Renal pelvis (tissue), 4 donors: ENCODE data around the gene PEMT. TPM values are rescaled to one million over a fixed set of nuclear protein-coding genes. Genes with fewer than 3 reads are reported as not detected.

ENCODE experiments used
- DNase-seq: peaks from one replicate; pipeline ENCODE4 v3.0.0-alpha.2; 2013
- polyA plus RNA-seq, 3 donors: library from polyadenylated mRNA; unstranded; fragments of 120-200 nt; gene quantifications; one replicate each; pipeline ENCODE4 v1.2.1, GENCODE V29; 2013; ENCODE audit not compliant: insufficient read length in 3 of 3

The PEMT gene
- polyA plus RNA-seq, 3 donors, result 33.0 to 39.3 (median 34.1) TPM

DNA sequence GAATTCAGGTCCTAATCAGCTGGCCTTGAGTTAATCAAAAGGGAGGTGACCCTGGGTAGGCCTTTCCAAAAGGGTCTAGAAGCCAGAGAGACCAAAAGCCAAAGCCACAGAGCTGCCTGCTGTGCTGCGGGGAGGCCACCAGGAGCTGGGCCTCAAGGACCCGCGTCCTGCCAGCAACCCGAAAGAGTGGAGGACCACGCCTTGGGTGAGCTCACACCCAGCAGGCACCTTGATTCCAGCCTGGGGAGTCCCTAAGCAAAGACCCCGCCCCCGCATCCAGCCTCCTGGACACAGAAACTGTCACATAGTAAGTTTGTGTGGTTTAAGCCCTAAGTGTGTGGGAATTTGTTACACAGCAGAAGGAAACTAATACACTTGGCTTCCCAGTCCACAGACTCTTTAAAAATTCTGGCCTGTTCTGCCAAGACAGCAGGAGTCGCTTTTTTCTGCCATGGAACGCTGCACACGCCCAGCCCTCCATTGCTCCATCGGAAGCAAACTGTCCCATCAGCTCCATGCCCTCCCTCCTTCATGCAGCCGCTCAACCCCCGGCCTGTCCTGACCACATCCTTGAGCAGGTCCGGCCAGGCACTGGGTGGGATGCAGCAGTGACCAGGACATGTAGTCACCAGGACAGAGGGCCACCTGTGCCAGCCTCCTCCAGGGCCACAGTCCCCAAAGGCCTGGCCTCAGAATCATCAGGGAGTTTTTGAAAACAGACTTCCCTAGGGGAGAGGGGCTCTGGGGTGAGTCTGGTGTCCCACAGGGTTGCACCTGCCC is 74.4 kb downstream of the PEMT start:
- no peak for DNase-seq

DNA sequence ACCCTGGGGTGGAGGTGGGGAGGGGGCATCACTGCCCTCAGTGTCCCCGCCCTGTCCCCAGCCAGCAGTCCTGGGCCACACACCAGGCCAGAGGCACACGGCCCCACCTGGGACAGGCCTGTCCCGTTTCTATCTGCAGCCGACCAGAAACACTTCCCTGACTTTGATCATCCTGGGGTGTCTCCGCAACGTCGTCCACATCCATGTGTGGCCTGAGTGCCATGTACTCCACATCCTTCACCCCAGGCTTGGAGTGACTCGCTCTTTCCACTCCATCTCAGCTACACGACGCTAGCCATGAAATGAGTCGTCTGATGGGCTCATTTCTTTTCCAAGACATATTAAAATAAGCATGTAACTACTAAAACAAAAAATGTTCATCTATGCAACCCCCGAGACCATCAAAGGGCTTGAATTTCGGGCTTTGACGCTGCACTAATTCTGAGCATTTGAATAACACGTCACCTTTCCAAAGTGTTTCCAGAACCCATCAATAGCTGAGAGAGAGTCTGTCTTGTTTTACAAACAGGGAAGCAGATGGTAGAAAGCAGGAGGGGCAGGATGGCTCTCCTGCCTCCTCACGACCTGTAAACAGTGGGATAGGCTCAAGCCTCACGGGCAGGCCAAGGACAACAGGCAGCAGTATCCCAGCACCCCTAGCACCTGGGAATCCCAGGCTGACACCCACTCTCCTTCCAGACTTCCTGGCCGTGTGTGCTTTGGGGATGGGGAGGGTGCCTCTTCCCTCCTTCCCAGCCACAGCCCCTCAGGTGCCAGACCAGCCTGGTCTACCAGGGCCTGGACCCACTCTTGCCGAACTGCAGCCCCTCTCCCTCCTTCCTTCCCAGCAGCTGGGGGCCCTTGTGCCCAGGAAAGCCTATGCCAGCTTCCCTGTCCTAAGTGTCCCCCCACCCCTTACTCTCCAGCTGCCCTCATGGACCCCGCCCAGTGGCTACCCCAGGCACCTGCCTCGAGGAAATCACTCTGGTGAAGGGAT is 75.3 kb downstream of the PEMT start:
- no peak for DNase-seq

DNA sequence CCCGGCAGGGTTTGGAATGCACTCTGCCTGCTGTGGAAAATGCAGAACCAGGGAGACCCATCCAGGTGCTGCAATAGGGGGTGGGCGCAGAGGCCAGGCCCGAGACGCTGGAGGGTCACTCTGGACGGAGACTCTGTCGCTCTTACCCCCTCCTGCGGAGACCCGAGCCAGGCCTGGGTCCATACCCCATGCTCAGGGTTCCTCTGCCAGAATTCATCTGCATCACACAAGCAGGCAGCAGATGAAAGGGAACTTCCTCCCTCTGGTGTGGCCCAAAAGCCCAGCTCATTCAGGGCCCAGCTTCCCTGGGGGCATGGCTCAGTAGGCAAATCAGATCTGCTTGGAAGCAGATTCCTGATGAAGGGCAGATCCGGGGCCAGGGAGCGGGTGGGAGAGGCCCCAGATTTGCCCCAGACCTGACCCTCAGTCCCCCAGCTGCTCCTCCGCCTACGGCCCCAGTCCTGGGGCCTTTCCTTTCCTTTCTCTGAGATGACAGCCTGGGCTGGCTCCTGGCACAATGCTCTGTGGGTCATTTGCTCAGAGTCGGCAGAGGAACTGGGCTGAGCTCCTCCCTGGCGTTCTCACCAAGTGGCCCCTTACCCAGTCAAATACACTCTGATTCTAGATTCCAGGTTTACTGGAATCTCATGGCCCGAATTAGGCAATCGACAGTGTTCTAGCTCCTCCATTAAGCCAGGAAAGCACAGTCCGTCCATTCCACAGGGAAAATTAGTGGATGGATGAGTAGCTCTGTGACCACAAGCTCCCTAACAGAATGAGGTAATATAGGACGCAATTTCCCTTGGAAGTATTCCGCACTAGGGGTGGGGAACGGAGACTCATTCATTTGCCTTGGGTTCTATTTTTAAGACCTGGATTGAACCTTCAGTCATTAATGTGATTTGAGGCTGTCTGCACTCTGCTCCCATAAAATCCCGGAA is 76.2 kb downstream of the PEMT start:
- DNase-seq, result no peak

DNA sequence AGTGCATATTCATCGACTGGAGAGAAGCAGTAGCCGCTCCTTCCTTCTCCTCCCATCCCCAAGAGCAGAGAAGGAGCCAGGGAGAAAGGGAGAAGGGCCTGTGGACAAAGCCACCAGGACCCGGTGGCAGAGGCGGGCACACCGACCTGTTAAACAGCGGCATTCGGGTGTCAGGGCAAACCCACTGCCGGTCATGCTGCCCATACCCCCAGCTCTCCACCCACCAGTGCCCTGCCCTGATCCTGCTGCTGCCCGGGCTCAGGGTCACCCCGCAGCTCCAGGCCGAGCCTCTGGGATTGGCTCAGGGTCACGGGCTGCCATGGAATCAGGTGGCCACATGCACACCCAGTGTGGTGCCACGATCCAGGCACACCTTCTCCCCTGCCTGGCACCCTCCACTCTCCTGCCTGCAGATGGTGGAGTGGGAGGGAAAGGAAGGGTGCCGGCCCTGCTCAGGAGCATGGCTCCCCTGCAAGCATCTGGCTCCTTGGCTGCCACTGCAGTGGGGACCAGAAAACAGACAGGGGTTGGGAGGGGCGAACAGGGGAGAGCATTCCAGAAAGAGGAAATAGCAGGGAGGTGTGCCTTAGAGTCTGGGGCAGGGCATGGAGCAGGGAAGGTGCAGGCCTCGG is 77.0 kb downstream of the PEMT start:
- no peak for DNase-seq

DNA sequence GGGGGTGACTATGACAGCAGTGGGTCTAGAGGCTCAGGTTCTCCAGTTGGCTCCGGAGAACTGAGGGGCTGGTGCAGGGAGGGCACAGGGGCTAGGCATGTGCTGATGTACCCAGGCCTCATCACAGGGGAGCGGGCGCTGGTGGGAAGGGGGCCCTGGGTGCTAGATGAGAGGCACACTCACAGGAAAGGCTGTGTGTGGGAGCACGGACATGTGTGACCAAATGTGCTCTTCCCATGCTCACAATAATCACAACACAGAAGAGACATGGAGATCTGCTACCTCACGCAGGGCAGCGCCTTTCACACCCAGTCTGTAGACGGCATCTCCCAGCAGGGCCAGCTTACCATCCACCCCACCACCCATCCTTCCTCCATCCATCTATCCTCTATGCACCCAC is 77.9 kb downstream of the PEMT start:
- no peak for DNase-seq

DNA sequence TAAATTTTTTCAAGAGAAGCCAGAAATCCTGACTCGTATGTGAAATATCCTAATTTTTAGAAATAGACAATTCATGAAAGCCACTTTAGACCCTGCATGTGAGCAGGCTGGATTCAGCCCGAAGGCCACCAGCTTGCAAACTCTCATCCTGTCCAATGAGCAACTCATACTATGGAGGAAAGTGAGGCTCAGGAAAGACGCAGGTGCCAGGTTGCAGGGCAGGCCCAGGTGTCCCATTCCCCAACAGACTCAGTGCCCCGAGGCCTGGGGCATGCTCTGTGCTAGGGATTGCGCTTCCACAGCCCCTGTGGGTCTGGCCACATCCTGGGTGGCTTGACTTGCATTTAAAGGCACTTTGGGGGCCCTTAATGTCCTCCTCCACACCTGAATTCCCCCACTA is 78.6 kb downstream of the PEMT start:
- no peak for DNase-seq

DNA sequence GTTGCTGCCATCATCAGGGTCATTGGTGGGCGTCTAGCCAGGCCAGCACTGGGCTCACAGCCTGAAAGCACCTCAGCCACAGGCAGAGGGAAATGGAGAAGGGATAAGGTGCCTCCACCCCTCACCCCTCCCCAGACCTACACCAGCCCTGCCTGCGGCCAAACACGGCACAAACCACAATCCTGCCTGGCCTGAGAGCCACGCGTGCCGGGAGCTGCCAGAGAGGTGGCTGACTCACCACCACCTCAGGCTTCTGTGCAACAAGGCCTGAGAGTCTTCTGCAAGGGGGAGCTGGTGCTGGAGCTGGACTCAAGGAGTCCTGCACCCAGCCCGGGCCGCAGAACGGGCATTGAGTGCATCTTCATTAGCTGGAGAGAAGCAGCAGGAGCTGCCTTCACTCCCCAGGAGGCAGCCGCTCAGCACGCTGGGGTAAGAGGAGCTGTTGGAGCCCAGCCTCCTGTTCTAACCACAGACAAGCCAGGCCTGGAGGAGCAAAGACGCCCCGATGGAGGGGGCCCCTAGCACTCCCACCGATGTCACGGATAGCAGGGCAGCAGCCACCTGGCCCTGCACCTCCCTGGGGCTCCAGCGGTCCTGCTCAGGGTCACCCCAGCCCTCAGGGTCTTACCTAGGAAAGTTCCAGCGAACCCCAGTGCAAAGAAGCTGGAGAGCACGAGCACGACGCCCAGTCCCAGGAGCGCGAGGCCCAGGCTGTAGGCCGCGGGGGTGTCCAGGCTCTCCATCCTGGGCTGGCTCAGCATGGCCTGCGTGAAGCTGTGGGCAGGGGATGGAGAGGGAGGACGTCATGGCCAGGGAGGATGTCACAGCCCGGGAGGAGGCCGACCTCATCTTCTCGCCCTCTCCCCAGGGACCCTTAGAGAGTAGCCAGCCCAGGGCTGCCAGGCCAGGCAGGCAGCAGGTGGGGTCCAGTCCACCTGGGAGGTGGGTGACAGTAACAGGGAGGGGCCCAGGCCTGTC is 79.3 kb downstream of the PEMT start:
- no peak for DNase-seq

DNA sequence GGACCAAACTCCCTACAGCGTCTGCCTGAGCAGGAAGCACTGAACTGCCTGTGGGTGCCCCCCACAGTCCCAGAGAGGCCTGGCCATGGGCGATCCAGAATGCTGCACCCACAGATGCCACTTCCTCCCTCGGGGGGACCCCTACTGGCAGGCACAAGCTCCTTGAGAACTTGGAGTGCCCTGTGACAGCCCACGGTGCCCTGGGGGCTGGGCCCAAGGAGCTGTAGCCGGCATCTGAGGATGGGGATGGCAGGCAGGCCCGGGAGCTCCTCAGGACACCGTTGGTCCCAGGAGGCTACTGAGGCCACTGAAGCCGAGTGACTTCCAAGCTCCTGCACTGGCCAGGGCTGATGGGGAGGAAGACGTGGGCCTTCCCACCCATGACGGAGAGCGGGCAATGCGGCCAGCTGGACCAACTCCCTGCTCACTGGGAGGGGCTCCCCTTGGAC is 80.2 kb downstream of the PEMT start:
- no peak for DNase-seq

DNA sequence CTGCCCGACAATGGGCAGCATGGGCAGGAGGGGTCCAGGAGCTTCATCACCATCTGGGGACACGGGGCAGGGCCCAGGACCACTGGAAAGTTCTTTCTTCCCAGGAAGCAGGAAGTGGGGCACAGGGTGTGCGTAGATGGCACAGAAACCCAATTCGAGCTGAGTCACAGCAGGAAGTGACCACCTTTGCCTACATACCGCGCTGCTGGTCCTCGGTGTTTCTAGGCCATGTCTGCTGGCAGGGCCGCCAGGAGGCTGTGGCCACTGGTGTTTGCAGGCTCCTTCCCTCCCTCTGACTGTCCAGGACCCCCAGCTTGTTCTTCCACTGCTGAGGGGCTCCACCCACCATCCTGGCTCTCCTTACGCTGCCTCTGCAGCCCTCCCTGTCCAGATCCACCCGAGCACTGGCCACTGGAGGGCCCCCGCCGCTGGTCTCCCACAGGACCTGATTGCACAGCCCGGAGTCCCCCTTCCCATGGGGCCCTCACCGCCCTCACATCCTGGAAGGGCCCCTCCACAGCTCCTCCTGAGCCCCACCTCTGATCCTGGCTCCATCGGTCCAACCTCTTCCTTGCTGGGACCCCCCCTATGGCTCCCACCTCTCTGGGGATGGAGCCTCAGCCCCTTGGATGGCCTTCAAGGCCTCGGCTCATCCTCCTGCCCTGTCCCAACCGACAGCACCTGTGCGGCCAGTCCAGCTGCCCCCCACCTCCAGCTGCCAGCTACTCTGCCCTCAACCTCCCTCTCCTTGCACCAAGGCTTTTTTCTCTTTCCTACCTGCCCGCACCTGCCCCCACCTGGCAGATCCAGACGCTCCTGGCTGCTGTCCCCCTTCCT is 80.8 kb downstream of the PEMT start:
- DNase-seq, result no peak

DNA sequence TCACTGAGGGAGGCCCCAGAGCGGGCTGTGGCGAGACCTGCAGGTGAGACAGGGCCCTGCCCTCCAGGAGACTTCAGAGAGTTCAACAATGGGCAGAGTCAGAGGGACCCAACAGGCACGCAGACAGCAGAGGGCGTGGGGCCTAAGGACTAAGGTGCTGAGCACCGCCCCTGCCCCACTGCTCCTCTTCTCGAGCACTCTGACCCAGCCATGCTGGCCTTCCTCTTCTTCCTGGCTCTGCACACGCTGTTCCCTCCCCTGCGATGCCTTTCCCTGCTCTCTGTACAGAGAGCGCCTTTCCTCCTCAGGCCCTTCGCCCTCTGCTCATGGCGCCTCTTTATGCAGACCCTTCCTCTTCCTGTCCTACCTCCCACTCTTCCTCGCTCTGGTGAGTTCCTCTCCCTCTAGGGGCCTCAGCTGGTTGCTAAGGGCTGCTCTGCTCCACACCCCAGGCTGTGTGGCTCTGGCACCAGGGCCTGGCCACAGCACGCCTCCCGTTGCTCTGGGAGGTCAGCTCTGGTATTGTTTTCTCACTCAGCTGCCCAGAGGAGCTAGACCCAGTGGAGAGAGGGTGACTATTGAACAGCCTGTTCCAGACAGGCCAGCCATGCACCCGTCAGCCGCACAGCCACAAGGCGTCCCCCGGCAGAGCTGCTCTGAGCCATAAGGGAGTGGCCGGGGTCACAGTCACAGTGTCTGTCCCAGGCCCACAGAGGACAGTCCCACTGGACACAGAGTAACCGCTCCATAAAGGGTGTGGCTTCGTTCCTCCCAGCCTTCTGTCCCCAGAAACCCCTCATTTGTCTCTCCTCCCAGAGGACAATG is 81.7 kb downstream of the PEMT start:
- DNase-seq, result no peak

DNA sequence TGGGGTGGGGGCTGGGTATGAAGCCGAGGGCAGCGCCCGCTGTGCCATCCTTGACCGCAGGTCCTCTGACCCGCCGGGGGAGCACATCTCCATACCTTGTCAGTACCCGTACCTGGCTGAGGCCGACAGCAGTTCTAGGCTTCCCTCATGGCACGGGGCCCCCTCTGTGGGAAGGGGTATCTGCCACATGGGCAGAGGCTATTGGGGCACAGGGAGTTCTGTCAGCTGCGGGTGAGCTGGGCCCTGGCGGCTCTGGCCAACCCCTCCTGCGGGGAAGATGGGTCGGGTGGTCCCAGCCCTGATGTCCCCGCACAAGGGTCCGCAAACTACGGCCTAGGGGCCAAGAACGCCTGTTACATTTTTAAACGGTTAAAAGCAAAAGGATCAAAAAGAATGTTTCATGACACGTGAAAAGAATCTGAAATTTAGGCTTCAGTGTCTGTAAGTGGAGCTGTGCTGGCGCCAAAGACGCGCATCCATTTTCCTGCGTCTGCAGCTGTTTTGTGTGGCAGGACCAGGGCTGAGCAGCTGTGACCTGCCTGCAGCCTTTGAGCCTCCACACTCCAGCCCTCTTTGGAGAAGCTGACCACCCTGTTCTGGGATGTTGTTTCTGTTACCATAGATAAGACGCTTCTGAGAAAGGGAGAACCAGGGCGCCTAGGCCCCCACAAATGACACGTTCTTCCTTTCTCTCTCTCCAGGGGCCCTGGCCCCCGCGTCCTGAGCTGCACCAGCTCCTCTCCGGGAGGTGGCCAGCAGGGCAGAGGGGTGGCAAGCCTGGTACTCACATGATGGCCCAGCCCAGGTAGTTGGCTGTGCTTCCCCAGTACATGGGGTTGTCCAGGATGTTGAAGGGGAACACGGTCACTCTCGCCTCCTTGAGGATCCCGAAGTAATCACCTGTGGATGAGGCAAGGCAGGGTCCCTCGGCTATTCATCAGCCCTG is 82.6 kb downstream of the PEMT start:
- DNase-seq, result no peak

DNA sequence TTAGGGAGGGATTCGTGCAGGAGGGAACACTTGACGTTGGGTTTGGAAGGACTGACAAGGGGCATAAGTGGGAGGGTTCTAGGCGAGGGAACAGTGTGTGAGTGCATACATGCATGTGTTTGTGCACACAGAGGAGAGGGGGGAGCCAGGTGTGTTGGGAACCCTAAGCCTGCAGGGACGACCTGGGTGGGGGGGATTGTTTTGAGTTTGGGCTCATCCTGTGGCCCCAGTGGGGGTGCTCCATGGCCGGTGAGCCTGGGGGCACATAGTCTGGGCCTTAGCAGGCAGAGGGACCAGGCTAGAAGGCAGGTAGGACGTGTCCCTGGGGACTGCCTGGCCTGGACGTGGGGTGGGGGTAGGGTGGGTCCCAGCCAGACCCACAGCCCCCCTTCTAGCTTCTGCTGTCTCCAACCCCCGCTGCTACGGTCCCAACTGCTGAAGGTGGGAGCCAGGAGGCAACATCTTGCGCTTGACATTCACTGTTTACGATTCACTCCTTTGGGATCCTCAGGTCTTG is 83.4 kb downstream of the PEMT start:
- no peak for DNase-seq

DNA sequence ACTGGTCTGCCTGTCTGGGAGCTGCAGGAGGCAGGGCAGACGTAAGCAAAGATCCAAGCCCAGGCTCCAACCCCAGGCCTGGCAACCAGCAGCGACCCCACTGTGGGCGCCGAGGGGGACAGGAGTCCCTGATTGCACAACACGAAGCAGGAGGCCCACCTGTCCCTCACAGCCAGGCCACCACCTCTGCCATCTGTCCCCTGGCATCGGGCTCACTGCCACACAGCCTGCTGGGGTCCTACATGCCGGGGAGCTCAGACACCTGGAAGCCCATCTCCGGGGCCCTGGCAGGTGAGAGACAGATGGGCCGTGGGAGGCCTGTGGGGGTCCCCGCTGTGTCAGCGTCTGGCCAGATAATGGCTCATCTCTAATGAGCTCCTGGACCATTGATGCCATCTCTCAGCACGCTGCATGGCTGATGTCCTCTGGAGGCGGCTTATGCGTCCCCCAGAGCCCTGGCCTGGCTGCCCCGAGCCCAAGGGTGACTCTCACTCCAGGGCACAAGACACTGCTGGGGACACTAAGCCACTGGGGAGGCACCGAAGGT is 84.0 kb downstream of the PEMT start:
- no peak for DNase-seq

DNA sequence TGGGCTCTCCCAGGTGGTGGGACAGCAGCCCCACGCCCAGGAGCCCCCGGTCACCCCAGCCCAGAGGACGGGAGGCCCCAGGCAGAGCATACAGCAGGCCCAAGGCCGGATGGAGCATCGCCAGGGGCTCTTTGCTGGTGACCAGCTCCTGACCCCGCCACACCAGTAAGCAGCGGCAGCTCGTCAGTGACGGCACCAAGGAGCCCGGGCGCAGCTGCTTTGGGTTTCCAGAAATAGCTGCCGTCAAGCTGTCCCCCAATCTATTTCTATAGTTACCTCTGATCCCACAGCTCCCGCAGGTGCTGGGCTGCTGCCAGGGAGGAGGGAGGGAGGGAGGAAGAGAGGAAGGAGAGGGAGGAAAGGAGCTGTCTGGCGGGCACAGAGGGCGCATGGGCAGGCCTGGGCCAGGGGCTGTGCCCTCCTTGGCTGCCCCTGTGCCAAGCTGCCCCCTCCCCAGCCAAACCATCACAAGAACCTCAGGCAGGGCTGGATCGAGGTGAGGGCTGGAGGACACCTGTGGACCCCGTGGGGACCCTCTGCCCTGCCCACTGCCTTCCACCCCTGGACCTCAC is 84.5 kb downstream of the PEMT start:
- no peak for DNase-seq

DNA sequence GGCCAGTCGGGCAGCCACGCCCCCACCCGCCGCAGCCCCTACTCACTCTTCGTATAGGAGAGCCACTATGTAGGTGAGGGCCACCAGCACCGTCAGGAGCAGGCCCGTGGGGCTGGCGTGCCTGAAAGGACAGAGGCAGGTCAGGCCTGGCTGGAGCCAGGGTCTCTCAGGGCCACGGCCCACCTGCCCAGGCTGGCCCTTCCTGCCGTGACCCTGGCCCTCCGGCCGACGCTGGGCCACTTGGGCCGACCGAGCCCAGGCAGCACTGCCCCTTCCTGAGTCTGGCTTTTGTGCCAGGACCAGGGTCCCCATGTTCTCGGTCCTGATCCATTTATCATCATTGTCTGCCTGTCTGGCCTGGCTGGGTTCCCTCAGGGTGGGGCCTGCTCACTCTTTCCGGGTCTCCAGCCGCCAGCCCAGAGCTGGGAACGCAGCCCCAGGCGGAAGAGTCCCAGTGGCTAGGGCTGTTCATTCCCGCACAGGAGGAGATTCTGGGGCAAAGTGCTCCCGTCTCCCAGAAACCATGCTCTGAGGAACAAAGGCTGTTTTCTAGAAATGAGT is 85.2 kb downstream of the PEMT start:
- no peak for DNase-seq
